Skeletal muscle satellite cell (primary cell): ENCODE results near the gene LRP1B.

Source experiments
- H3K27me3 ChIP-seq: 2 replicates; pipeline ENCODE4 v1.7.0; 2013; ENCODE audit warnings: low read length; ENCODE audit not compliant: control insufficient read depth, insufficient read depth
- H3K36me3 ChIP-seq: 2 replicates; pipeline ENCODE4 v1.7.0; 2013; ENCODE audit warnings: mild to moderate bottlenecking, control low read depth, low read length; ENCODE audit not compliant: insufficient read depth
- H3K4me1 ChIP-seq: 2 replicates; pipeline ENCODE4 v1.7.0; 2013; ENCODE audit warnings: low read length; ENCODE audit not compliant: control insufficient read depth, insufficient read depth
- H3K4me2 ChIP-seq: 2 replicates; pipeline ENCODE4 v1.7.0; 2013; ENCODE audit warnings: mild to moderate bottlenecking, low read length
- H3K4me3 ChIP-seq: 2 replicates; pipeline ENCODE4 v1.7.0; 2013; ENCODE audit warnings: low read length
- H3K9ac ChIP-seq: 2 replicates; pipeline ENCODE4 v1.7.0; 2013; ENCODE audit warnings: mild to moderate bottlenecking, low read depth, low read length, moderate library complexity
- H3K9me3 ChIP-seq: replicated peaks from 2 replicates; pipeline ENCODE4 v1.7.0; 2013; ENCODE audit warnings: mild to moderate bottlenecking, control low read depth, low read length

The LRP1B gene

DNA sequence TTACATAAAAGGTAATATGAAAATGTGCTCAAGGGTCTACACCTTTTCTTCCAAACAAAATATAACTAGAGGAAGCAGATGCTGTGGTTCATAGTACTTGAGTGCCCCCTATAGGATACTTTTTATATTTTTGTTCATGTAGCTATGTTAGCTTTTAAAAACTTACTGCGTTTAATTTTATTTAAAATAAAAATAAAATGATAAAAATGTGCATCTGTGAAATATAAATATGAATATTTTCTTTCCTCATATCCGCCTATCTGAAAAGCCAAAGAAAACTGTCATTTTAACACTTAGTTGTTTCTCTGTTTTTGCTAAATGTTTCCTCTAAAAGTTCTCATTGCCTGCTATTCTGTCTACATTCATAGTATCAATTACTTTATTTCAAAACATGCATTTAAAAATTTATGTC lies 9.6 kb upstream of the LRP1B start:
- H3K36me3 ChIP-seq = no peaks in the 10 kb centered on the region
- H3K4me2 ChIP-seq = no peak overlapping the region
- no peaks in the 10 kb centered on the region for H3K9me3 ChIP-seq
- no peaks in the 10 kb centered on the region for H3K4me1 ChIP-seq
- no peak overlapping the region for H3K4me3 ChIP-seq
- no peak overlapping the region for H3K9ac ChIP-seq
- no peaks in the 10 kb centered on the region for H3K27me3 ChIP-seq

DNA sequence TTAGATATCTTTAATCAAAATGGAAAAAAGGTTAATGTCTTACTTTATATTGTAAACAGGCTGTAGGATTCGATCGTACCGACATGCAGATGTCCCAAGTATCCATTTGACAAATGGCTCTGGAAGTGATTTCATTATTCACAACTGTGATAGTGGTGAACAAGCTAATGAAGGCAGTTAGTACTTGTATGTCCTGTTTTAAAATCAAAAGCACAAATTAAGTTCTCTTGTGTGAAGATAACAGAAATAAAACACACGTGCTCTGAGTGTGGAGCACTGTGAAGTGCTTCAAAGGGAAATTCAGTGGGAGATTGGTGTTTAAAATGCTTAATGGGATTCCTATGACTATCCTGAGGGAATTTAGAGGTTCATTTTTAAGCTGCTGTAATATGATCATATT lies 8.6 kb upstream of the LRP1B start:
- H3K4me3 ChIP-seq = no peak overlapping the region
- no peak overlapping the region for H3K4me2 ChIP-seq
- no peak overlapping the region for H3K9ac ChIP-seq
- H3K9me3 ChIP-seq = no peaks in the 10 kb centered on the region
- no peaks in the 10 kb centered on the region for H3K4me1 ChIP-seq
- H3K27me3 ChIP-seq = peaks cover 3% of the 10 kb centered on the region
- H3K36me3 ChIP-seq = no peaks in the 10 kb centered on the region

DNA sequence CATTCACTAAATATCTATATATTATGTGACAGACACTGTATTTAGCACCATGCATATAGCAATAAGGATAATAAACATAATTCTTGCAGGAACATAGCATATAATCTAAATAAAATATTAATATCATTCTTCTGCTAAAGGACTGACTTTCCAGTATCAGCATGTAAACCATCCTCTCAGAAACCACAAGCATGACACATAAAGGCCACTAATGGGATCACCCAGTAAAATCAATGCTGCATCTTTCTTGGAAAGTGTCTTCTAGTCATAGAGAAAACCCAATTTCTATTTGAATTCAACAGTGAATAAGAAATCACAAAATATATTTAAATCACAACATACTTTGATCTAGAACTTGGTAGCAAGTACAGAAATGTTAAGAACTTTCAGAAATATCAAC lies 5.8 kb upstream of the LRP1B start:
- no peaks in the 10 kb centered on the region for H3K36me3 ChIP-seq
- no peaks in the 10 kb centered on the region for H3K9me3 ChIP-seq
- H3K4me3 ChIP-seq = no peak overlapping the region
- H3K27me3 ChIP-seq = peaks cover 7% of the 10 kb centered on the region
- H3K4me2 ChIP-seq = no peak overlapping the region
- no peaks in the 10 kb centered on the region for H3K4me1 ChIP-seq
- no peak overlapping the region for H3K9ac ChIP-seq

DNA sequence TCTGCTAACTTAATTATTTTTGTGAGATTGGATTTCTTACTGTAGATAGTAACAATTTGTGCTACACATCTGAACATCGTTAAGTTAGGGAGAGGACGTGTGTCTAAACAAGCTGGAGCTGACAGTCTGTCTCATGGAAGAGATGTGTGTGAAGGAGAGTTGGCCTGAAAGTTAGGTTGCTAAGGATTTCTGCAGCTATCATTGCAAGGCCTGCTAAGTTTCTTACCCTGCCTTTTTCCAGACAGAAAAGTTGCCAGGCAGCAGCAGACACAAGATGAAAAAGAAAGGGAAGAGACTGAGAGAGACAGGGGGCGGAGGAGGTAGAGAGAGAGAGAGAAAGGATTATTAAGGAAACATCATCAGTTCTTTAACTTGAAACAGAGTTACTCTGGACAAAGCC lies 4.1 kb upstream of the LRP1B start:
- H3K36me3 ChIP-seq = no peaks in the 10 kb centered on the region
- H3K4me1 ChIP-seq = peaks cover 2% of the 10 kb centered on the region
- H3K9me3 ChIP-seq = no peaks in the 10 kb centered on the region
- H3K9ac ChIP-seq = no peak overlapping the region
- no peak overlapping the region for H3K4me3 ChIP-seq
- H3K4me2 ChIP-seq = no peak overlapping the region
- peaks cover 13% of the 10 kb centered on the region for H3K27me3 ChIP-seq

DNA sequence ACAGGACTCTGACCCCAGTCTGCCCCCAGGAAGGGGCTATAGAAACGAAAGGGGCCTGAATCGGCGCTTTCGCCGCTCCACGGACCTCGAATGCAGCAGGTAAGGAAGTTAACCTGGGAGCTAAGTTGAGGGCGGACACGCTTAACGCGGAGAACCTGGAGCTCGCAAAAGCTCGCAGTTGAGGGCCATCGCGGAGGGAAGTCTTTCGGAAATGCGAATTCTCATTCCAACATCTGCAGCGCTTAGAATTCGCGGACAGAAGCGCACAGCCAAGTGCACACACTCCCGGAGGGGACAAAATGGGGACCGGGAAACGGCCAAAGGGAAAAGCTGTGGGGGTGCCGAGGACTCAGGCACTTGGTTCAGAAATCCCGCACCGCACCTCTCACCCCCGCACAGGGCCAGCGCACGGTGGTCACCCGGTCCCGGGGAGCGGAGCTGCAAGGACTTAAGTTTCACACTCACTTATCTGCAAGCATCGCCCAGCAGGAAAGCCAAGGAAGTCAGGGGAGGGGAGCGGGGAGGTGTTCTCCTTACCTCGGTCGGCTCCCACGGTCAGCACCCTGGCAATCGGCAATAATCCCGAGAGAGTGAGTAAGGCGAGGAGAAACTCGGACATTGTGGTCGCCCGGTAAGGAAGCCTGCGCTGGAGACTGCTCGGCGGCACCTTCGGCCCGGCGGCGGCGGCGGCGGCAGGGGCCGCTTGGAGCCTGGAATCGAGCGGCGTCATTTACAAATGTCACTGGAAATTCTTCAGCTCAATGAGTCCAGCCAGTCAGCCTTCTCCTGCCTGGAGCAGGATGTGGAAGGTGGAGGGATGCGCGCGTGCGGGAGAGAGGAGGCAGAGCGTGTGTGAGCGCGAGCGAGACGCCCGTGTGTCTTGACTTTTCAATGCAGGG lies 456 bp downstream of the LRP1B start:
- Histone ChIP-seq H3K27me3 (peaks cover 35% of the 10 kb centered on the region), H3K9me3 (no peaks in the 10 kb centered on the region), H3K36me3 (no peaks in the 10 kb centered on the region), H3K4me1 (peaks cover 3% of the 10 kb centered on the region), H3K9ac (peak overlapping the region; percentile 2), H3K4me2 (peak overlapping the region; percentile 91), H3K4me3 (peak overlapping the region; percentile 61)

DNA sequence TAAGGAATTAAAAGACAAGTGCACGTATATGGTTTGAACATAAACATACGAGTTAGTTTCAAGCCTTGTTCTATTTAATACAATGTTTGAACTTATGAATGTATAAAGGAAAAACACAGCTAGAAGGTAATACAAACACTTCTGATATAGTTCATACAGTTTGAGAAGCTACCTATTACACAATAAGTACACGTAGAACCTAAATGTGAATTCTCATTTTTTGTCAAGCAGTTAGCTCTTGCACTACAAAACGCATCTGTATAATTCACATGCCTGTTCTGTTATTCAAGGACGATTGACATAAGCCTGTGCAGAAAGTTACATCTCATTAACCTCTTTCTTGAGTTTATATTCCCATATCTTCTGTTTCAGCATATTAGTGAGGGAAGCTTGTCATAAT lies 2.7 kb downstream of the LRP1B start:
- Histone ChIP-seq H3K4me1 (peaks cover 3% of the 10 kb centered on the region), H3K4me2 (no peak overlapping the region), H3K36me3 (no peaks in the 10 kb centered on the region), H3K9me3 (no peaks in the 10 kb centered on the region), H3K9ac (no peak overlapping the region), H3K27me3 (peaks cover 31% of the 10 kb centered on the region), H3K4me3 (no peak overlapping the region)

DNA sequence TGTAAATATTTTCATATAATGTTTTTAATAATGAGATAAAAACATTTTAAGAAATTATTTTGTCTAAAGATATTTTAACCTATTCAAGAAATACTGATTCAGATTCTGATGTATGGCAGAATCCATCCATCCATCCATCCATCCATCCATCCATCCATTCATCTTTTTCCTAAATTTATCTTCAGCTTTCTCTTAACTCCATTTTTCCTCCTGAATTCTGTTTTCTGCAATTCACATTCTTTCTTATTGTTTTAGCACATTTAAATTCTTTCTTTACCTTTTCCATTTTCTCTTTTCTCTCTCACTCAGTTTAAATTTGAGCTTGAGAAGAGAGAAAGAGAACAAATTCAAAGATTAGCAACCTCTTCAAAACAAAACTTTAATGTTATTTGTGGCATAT lies 3.6 kb downstream of the LRP1B start:
- H3K27me3 ChIP-seq = peaks cover 28% of the 10 kb centered on the region
- H3K4me3 ChIP-seq = no peak overlapping the region
- no peak overlapping the region for H3K4me2 ChIP-seq
- no peak overlapping the region for H3K9ac ChIP-seq
- no peaks in the 10 kb centered on the region for H3K9me3 ChIP-seq
- peaks cover 3% of the 10 kb centered on the region for H3K4me1 ChIP-seq
- H3K36me3 ChIP-seq = no peaks in the 10 kb centered on the region

DNA sequence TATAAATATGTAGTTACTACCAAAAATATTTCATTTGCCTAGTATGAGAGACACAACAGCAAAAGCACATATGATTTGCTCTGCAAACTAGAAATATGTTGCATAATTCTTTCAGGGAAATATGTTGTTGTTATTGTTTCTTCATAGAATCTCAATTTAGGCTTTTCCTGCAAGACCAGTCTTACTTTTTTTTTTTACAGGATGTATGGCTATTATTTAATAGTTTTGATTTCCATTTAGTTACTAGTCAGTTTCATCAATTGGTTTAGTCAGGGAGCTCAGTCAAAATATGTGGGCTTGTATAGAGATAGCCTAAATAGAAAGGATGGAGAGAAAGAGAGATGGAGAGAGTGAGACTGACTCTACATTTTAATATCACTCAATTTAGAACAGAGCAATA lies 6.1 kb downstream of the LRP1B start:
- Histone ChIP-seq H3K27me3 (peaks cover 20% of the 10 kb centered on the region), H3K9me3 (no peaks in the 10 kb centered on the region), H3K4me2 (no peak overlapping the region), H3K9ac (no peak overlapping the region), H3K4me1 (no peaks in the 10 kb centered on the region), H3K36me3 (no peaks in the 10 kb centered on the region), H3K4me3 (no peak overlapping the region)

DNA sequence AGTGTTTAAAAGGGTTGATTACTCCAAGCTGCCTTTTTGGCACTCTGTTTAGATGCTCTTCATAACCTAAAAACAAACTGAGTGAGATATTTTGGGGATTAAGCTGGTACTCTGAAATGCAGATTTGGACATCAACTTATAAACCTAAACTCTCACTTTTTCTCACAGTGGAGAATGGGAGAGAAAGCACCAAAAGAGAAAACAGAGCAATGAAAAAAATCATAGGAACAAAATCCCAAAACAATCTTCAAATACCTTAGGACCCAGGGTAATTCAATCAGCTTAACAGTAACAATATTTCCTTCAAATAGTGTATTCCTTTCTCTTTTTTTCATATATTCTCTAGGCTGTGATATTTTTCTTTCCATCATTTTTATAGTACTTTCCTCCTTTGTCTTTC lies 11.5 kb downstream of the LRP1B start:
- Histone ChIP-seq H3K4me1 (no peaks in the 10 kb centered on the region), H3K4me2 (no peak overlapping the region), H3K36me3 (no peaks in the 10 kb centered on the region), H3K9ac (no peak overlapping the region), H3K27me3 (no peaks in the 10 kb centered on the region), H3K9me3 (no peaks in the 10 kb centered on the region), H3K4me3 (no peak overlapping the region)

DNA sequence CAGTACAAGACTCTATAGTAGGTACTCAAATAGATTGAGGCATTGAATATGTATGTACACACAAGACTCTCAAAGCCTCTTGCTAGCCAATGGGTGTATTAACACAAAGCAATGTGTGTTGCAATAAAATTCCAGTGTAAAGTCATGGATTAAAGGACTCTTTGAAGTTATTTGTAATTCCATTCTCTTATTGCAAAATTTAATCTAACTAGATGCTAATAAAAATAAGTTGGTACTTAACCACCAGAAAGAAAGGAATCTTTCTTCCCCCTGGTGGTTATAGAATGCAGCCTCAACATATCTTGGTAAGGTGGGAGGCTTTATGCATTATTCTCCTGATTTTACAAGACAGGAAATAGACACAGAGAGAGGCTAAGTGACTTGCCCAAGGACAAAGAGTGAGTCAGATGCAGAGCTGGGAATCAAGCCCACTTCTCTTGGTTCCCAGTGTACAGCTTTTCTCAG lies 18.0 kb downstream of the LRP1B start:
- Histone ChIP-seq H3K36me3 (no peaks in the 10 kb centered on the region), H3K9me3 (no peaks in the 10 kb centered on the region), H3K27me3 (no peaks in the 10 kb centered on the region), H3K4me2 (no peak overlapping the region), H3K4me3 (no peak overlapping the region), H3K4me1 (peaks cover 5% of the 10 kb centered on the region), H3K9ac (no peak overlapping the region)

DNA sequence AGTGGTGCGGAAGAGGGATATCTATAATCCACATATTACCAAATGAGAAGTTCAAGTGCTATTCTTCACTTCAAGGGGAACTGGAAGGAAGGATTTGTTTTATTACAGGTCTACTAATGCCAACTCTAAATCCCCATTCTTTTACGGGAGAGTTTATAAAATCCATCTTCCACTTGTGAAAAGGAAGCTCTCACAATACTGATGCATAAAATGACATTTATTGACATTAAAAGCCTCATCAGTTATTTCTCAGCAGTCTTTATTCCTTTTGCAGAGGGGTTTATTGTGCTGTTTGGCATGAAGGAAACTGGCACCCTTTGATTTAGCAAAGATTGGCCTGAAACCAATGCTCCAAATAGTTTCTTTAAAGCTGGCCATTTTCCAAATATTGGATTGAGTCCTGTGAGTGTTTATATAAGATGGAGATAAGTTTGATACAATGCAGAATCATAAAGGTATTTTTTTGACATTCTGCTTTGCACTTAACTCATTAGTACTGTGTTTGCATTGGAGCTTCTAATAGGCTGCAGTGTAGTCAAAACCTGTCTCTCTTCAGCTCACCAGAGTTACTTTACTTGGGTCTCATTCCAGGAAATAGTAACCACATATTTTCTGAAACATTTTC lies 26.6 kb downstream of the LRP1B start:
- no peaks in the 10 kb centered on the region for H3K27me3 ChIP-seq
- H3K4me1 ChIP-seq = no peaks in the 10 kb centered on the region
- H3K4me3 ChIP-seq = no peak overlapping the region
- H3K36me3 ChIP-seq = no peaks in the 10 kb centered on the region
- H3K9me3 ChIP-seq = no peaks in the 10 kb centered on the region
- H3K9ac ChIP-seq = no peak overlapping the region
- H3K4me2 ChIP-seq = no peak overlapping the region

DNA sequence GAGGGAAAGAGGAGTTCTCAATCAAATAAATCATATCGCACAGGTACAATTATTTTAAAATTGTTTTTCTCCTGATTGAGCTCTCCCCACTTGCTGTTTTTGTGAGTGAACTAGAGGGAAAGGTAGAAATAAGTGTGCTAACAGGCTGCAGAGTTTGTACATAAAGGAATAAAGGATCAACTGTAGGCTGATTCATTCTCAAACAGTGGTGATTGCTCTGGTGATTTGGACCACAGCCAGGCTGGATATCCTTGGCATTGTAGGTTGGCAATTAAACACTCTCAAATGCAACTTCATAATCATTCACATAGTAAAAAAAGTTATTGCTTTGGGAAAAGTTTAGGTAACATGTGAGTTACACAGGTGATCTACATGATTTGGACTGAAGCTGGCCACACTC lies 29.8 kb downstream of the LRP1B start:
- no peak overlapping the region for H3K4me2 ChIP-seq
- no peak overlapping the region for H3K9ac ChIP-seq
- no peaks in the 10 kb centered on the region for H3K4me1 ChIP-seq
- no peak overlapping the region for H3K4me3 ChIP-seq
- H3K36me3 ChIP-seq = no peaks in the 10 kb centered on the region
- H3K9me3 ChIP-seq = no peaks in the 10 kb centered on the region
- no peaks in the 10 kb centered on the region for H3K27me3 ChIP-seq
